Forelimb muscle (tissue), 1 donor: ENCODE measurements around the gene DCLK1. TPM values are rescaled to one million over a fixed set of nuclear protein-coding genes. Genes with fewer than 3 reads are reported as not detected.

Experiments
- DNase-seq: peaks from one replicate; pipeline ENCODE4 v3.0.0-alpha.2; 2013; ENCODE audit warnings: low read depth
- polyA plus RNA-seq: library from polyadenylated mRNA; unstranded; fragments of 120-200 nt; gene quantifications from one replicate; pipeline ENCODE4 v1.2.1, GENCODE V29; 2013; ENCODE audit not compliant: insufficient read length

The DCLK1 gene
- polyA plus RNA-seq, 1 donor: 77.3 TPM

- no peak for DNase-seq
Observed at GRCh38 chr13:35860661-35861060, 270.5 kb downstream of the DCLK1 start.

GRCh38 chr13:35859981-35860380, 271.2 kb downstream of the DCLK1 start:
- no peak for DNase-seq

- DNase-seq: no peak
Observed at GRCh38 chr13:35858665-35859064, 272.5 kb downstream of the DCLK1 start.

GRCh38 chr13:35857769-35858168, 273.4 kb downstream of the DCLK1 start:
- DNase-seq: no peak

GRCh38 chr13:35856721-35857364, 274.3 kb downstream of the DCLK1 start:
- no peak for DNase-seq

GRCh38 chr13:35856084-35856483, 275.1 kb downstream of the DCLK1 start:
- DNase-seq: no peak

- no peak for DNase-seq
Observed at GRCh38 chr13:35855531-35856019, 275.6 kb downstream of the DCLK1 start.

- DNase-seq: no peak
Observed at GRCh38 chr13:35854286-35854685, 276.9 kb downstream of the DCLK1 start.

- no peak for DNase-seq
Observed at GRCh38 chr13:35851881-35852280, 279.3 kb downstream of the DCLK1 start.

- no peak for DNase-seq
Observed at GRCh38 chr13:35851356-35851755, 279.8 kb downstream of the DCLK1 start.

GRCh38 chr13:35850569-35850968, 280.6 kb downstream of the DCLK1 start:
- no peak for DNase-seq

- DNase-seq: no peak
Observed at GRCh38 chr13:35849256-35849644, 281.9 kb downstream of the DCLK1 start.

- DNase-seq: peak; percentile 92
Observed at GRCh38 chr13:35848336-35849255, 282.6 kb downstream of the DCLK1 start.

- no peak for DNase-seq
Observed at GRCh38 chr13:35843272-35843671, 287.9 kb downstream of the DCLK1 start.

GRCh38 chr13:35841060-35841521, 290.1 kb downstream of the DCLK1 start:
- DNase-seq: no peak

GRCh38 chr13:35839806-35840205, 291.4 kb downstream of the DCLK1 start:
- DNase-seq: no peak

- no peak for DNase-seq
Observed at GRCh38 chr13:35838356-35838755, 292.8 kb downstream of the DCLK1 start.

- no peak for DNase-seq
Observed at GRCh38 chr13:35836446-35836845, 294.7 kb downstream of the DCLK1 start.

- no peak for DNase-seq
Observed at GRCh38 chr13:35835989-35836388, 295.2 kb downstream of the DCLK1 start.

GRCh38 chr13:35833608-35834275, 297.4 kb downstream of the DCLK1 start:
- DNase-seq: no peak

- DNase-seq: no peak
Observed at GRCh38 chr13:35833031-35833430, 298.2 kb downstream of the DCLK1 start.

- DNase-seq: no peak
Observed at GRCh38 chr13:35832551-35832950, 298.6 kb downstream of the DCLK1 start.
